Esophagus squamous epithelium (tissue), 4 donors: Measurements from ENCODE around the gene ZNF12.
"Not testable (repeated sequence)": the region's sequence is repeated elsewhere in the genome, so short reads cannot be mapped to it uniquely, and the experiment has no call there.

Source experiments
- CTCF ChIP-seq, 6 experiments: fragments of 450-650 bp in 4 of 6; fragments of 200-600 bp in 2 of 6; sonication (generic) in 2 of 6; IDR thresholded peaks; one replicate each; pipeline ENCODE4 v1.5.1; 2016 to 2019; ENCODE audit warnings: antibody characterized with exemption in 6 of 6, mild to moderate bottlenecking in 4 of 6, moderate library complexity in 4 of 6
- POLR2A ChIP-seq, 4 donors: fragments of 450-650 bp; IDR thresholded peaks; one replicate each; pipeline ENCODE4 v1.6.1; 2017; ENCODE audit warnings: antibody characterized with exemption in 4 of 4, mild to moderate bottlenecking in 4 of 4, moderate library complexity in 3 of 4

- not testable (repeated sequence) for TF ChIP-seq POLR2A, CTCF (IDR thresholded peaks at IDR 0.05)
Measured at GRCh38 chr7:6670851-6671250, 35.9 kb downstream of the ZNF12 start.
